Suppressor macrophage treated with lipopolysaccharide for 1 hour (primary cell): ENCODE data around the gene MGAT5B.

Experiments used
- DNase-seq, 3 donors: peaks; one replicate each; pipeline ENCODE4 v3.0.0-alpha.2; 2020 to 2022

MGAT5B gene

DNA sequence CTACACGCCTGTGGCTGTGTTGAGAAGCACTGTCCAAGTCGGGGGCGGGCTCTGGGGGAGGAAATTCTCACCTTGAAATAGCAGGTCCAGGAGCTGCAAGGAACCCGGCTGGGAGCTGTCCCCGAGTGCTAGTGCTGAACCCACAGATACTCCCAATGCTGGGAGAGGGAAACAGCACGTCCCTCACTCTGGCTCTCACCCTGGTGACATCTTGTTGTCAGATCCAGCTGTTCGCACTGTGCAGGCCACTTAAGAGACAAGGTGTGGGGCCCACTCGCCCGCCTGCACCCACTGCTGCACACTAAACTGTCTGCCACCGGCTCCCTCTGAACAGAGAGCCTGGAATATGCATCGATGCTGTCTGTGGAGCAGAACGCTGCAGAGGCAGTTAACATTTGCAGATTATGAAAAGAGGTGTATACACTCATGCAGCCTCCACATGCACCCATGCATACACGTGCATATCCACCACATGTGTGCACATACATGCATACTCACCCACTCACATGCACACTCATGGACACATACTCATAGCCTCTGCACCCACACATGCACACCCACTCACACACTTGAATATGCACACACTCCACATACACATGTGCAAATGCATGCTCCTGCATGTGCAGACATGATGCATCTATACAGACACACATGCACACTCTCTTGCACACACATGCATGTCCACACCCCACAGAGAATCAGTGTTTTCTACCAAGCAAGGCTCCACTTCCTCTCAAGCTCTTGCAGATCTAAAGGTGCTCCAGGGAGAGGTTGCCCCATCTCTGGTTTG is 42.0 kb downstream of the MGAT5B start:
- peak in 2 of 3 donors; percentile 16 to 38 for DNase-seq

DNA sequence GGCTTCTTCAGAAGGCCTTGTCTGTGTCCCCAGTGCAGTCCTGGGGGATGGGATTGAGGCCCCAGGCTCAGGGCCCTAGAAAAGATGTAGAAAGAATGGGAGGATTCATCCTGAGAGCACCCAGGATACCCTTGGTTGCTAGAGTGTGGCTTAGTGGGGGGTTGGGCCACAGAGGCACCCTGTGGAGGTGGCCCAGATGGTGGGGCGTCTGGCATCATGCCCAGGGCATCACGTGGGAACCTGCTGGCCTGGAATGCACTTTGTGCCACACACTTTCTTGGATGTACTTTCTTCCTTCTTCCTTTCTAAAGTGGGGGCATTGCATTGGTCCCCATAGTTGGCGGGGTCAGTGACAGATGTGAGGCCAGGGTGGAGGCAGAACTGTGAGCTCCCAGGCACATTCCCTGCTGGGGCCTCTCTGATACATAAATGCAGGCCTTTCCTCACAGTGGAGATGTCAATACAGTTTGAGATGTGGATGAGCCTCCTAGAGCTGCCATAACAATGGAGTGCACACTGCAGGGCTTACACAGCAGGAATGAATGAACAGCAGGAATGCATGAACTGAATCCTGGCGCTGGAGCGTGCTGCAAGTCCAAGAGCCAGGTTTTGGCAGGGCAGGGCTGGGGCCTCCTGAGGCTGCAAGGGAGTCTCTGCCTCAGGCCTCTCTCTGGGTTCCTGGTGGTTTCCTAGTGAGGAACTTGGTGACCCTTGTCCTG is 43.3 kb downstream of the MGAT5B start:
- DNase-seq: no peak

DNA sequence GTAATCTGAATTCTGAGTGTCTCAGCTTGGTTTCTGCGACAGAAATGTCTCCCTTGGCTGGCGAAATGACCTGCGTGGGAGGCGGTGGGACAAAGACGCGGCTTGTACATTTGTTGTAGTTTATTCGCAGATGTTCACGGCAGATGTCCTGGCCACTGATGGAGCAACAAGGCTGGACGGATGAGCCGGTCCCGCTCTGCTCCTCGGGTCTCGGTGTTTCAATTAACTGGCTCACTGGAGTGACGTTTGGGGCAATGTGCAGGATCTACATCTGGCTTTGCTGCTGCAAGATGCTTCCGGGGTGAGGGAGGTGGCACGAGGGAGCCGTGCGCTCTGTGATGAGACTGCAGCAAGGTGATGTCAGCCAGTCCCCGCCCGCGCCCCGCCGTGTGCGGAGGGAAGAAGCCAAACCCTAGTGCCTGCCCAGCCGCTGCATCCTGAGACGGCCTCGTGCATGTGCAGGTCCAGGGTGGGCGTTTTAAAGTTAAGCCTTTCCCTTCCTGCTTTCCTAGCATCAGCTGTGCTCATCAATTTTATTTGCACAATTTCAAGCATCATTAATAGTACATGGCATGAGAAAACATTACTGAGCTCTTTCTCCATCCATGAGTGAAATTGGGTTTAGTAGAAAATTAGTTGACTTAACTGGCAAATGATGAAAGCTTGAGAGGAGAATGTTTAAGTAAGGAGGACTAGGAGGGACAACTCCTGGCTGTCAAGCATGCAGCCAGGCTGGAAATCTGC is 44.4 kb downstream of the MGAT5B start:
- no peak for DNase-seq

DNA sequence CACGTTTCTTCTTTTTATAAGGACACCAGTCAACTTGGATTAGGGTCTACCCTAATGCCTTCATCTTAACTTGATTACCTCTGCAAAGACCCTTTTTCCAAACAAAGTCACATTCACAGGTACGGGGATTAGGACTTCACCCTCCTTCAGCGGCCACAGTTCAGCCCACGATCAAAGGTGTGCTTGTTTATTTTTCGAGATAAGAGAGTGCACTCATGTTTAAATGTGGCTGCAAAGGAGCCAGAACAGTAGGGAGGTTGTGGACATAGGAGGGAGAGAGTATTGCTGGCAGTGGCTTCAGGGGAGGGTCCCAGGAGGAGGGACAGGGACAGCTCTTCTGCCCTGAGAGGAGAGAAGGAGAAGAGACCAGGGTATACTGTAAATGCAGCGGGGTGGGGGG is 46.7 kb downstream of the MGAT5B start:
- DNase-seq: no peak

- no peak for DNase-seq
Measured at GRCh38 chr17:76915840-76916510, 47.8 kb downstream of the MGAT5B start.

GRCh38 chr17:76917829-76918228 is 49.6 kb downstream of the MGAT5B start:
- DNase-seq: no peak

DNA sequence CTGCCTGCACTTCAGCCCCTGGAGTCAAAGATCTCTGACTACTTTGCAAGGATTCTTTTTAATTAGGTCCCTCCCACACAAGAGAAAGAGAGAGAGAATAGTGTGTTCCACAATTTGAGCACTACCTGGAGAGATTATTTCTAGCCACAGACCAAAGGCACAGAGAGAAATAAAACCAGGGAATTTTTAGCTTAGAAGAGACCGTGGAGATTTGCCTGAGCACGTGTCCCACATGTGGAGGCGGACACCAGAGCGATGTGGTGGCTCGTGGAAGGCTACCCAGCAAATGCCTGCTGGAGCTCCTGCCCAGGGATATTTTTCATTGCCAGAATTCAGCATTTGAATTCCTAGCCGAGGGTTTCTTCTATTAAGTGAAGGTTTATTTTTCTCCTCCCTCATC is 50.6 kb downstream of the MGAT5B start:
- DNase-seq: no peak

DNA sequence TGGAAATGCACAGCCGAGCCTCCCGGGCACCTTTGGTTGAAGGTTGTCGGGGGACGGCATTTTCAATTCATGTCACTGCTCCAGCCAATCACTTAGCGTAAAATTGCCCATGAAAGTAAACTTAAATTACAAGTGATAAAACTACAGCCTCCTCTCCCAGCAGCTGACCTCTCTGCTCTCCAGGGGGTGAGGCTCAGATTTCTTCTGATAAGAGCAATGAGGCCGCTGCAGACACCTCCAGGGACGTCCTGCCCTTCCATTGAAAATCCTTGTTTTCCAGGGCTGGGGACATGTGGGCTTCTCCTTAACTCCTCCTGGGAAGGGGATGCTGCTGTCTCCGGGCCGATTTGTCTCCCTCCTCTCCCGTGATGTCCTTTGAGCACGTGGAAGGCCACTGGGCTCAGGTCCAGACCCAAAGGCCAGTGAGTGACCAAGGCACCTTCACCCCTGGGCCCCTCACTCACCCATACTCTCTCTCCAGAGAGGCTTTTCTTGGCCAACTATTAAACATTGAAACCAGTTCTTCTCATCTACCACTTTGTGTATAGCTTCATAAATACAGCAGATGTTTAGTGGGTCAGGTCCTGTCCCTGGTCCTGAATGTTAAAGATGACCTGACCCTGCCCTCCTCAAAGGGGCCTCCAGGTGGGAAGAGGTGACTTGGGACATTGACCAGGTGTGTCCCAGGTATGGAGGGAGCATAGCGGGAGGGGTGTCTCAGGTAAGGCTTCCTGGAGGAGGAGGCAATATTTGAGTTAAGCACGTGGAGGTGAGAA is 52.3 kb downstream of the MGAT5B start:
- no peak for DNase-seq

- DNase-seq: no peak
Measured at GRCh38 chr17:76921340-76922036, 53.3 kb downstream of the MGAT5B start.

DNA sequence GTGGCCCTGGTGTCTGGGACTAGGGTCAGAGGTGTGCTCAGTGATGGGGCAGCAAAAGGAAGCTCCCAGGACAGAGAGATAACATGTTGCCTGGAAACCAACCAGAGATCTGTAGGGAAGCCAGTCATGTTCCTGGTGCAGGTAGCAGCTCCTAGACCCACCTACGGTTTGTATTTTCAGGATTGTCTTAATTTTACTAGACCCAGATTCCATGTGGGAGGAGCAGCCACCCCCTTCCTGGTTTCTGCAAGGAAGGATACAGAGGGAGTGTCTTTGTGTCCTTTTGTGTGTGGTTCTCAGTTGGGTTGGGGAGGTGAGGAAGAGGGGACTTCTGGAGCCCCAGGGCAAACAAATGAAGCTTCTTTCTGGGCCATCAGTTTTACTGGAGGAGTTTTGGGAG is 53.9 kb downstream of the MGAT5B start:
- no peak for DNase-seq

DNA sequence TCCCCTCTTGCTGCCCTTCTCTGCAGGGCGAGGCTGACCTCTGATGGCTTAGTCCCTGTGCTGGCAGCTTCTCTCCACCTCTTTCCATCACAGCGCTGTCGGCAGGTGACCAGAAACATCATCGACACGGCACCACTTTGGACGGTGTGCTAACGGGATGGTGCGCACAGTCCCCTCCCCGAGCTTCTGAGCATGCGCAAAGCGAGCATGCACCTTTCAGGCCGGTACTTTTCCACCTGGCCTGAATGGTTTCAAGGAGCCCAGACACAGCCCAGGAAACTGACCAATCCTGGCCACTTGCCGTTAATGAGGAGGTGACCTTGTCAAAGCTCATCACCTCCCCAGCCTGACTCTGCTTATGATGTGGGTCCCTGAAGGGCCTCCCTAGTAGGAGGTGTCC is 54.8 kb downstream of the MGAT5B start:
- no peak for DNase-seq

DNA sequence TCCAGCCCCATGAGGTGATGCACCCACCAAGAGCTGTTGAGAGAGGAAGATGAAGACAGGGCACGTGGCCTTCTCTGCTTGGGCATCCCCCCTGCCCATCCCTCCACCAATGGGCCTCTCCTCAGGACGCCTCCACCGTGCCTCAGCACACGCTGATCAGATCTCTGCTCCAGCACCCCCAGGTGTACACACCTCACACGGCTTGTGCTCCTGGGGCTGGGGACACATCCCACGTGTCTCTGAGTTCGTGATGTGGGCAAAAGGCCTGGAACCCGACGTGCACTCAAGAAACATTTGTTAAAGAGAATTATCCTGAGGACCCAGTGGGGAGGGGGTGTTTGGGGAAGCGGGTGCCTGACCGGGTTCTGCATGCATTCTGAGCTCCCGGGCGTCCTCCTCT is 55.3 kb downstream of the MGAT5B start:
- DNase-seq: no peak

DNA sequence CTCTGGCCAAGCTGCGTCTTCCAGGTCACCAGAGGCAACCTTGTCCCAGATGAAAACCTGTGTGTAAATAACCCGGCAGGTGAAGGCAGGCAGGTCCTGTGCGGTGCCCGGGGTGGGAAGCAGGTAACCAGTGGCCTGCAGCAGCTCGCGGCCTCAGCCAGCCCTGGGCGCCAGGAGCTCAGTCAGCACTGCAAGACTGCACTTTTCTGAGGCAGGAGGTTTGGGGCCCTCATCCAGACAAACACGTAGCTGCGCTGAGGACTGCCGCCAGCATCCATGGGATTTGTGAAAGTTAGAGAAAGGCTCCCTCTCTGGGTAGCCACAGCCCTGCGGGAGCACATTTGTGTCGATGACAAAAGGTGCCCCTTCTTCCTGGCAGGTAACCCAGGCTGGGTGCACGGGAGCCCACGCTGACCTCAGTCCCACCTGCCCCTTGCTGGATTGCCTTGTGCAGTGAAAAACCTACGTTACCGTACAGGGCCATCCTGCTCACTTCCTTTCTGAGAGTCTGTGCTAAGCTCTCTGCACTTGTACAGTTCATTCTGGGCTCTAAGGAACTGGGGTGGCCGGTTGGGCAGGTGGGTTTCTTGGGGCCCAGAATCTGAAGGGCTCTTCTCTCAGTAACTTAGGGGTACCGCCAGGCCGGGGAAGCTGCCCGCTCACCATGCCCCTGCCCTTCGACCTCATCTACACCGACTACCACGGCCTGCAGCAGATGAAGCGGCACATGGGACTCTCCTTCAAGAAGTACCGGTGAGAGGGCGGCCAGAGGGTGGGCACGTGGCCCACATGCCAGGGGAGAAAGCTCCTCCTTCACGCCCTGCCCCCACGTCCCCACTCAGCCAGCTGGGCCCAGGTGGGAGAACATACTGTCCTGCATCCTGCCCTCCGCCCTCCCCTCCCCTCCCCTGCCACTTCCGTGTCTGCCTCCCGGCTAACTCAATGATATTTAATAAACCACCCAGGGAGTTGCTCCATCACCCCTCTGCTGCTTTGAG is 56.4 kb downstream of the MGAT5B start:
- no peak for DNase-seq

DNA sequence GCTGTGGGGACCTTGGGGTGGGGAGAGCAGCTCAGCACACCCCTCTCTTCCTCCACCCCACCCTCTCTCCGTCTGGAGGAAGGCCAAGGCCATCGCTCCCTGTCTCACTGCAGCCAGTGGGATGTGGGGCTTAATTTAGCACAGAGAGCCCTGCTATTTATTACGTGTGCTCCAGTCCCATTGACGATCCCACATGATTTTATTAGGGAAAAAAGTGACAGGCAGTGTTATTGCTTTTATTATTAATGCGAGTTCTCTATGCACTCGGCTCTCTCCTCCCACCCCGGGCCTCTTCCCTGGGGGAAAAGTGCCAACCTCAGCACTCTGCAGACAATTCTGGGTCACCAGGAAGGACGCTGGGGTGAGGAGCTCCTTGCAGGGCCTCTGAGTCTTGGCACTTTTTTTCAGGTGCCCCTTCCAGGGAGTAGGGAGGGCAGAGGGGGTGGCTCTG is 57.3 kb downstream of the MGAT5B start:
- no peak for DNase-seq

GRCh38 chr17:76926237-76926866 is 58.1 kb downstream of the MGAT5B start:
- no peak for DNase-seq

GRCh38 chr17:76927577-76927976 is 59.4 kb downstream of the MGAT5B start:
- no peak for DNase-seq

DNA sequence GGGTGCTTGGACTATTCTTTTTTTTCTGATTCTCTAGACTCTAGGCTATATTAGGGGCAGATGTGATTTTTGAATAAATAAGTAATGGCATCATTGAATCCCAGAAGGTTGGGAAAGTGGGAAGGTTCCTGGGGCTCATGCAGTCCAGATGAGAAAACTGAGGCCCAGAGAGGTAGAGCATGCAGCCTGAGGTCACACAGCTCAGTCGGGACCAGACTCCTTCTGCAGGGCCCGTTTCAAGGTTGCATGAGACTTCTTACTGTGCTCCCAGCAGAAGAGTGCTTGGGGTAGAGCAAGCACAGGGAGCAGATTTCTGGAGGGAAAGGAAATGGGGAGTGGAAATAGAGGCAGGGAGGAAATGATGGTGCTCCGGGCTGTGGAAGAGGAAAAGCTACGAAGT is 59.8 kb downstream of the MGAT5B start:
- DNase-seq: no peak

GRCh38 chr17:76929148-76929547 is 60.9 kb downstream of the MGAT5B start:
- no peak for DNase-seq

GRCh38 chr17:76929601-76930000 is 61.4 kb downstream of the MGAT5B start:
- no peak for DNase-seq

DNA sequence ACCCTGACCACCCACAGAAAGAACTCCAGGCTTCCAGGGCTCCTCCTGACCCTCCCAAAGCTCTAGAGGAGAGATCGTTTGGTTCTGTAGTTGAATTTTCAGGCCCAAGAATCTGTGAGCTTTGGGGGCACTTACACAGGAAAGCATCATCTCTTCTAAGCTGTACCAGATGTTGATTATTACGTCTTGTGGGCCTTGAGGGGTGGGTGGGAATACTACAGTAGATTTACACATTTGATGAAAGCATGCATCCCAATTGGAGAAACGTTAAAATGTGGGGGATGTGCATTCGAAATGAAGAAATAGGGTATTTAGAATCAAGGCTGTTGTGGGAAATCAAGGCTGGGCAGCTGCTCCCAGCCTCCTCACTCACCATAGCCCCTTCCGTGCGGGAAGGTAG is 61.9 kb downstream of the MGAT5B start:
- DNase-seq: no peak
